ENCODE results near the gene HBEGF. TPM values are rescaled to one million over a fixed set of nuclear protein-coding genes. Genes with fewer than 3 reads are reported as not detected.

HBEGF gene
- total RNA-seq, 1 donor from 2014 or later, result 0.70 TPM

Other genes starting within 250 kb of the HBEGF start
- 12.7 TPM for gene PURA, start 232.5 kb downstream of the HBEGF start, total RNA-seq
- gene IGIP, start 220.7 kb downstream of the HBEGF start, total RNA-seq, result 7.0 TPM
- 24.6 TPM for gene CYSTM1, start 171.4 kb downstream of the HBEGF start, total RNA-seq
- 11.0 TPM for gene PFDN1, start 43.5 kb downstream of the HBEGF start, total RNA-seq
- gene SLC4A9, start 13.6 kb upstream of the HBEGF start, total RNA-seq, result 0.10 TPM
- 60.6 TPM for gene ANKHD1, start 55.2 kb upstream of the HBEGF start, total RNA-seq
- gene EIF4EBP3, start 201.1 kb upstream of the HBEGF start, total RNA-seq, result 11.3 TPM
- 19.5 TPM for gene SRA1, start 210.9 kb upstream of the HBEGF start, total RNA-seq
- 14.1 TPM for gene APBB3, start 218.0 kb upstream of the HBEGF start, total RNA-seq
- 32.0 TPM for gene SLC35A4, start 218.2 kb upstream of the HBEGF start, total RNA-seq